ENCODE data around the gene TSPAN14. TPM values are rescaled to one million over a fixed set of nuclear protein-coding genes. Genes with fewer than 3 reads are reported as not detected.

Gene TSPAN14
- total RNA-seq, 1 donor from 2014 or later: 111 TPM

- peaks cover 68% of the 10 kb centered on the region for H3K4me1 Mint-ChIP-seq (ENCODE audit: unreplicated experiment)
- no peak for TF ChIP-seq CTCF (conservative IDR thresholded peaks at IDR 0.05)
- H3K27ac Mint-ChIP-seq: peak overlapping the region; percentile 93
- peak overlapping the region; percentile 71 for H3K4me3 Mint-ChIP-seq
- DNase-seq (ENCODE audit: extremely low spot score, unreplicated experiment): no peak
- H3K27me3 Mint-ChIP-seq: no peaks in the 10 kb centered on the region
- peaks cover 15% of the 10 kb centered on the region for H3K36me3 Mint-ChIP-seq
- H3K9me3 Mint-ChIP-seq: no peaks in the 10 kb centered on the region
These were observed 16.9 kb downstream of the TSPAN14 start for GRCh38 chr10:80471001-80471400.

GRCh38 chr10:80471715-80472233, 17.7 kb downstream of the TSPAN14 start:
- Mint-ChIP-seq H3K27me3 (no peaks in the 10 kb centered on the region), H3K4me3 (peak overlapping the region; percentile 71), H3K4me1 (ENCODE audit: unreplicated experiment) (peaks cover 63% of the 10 kb centered on the region)

GRCh38 chr10:80472234-80473095, 18.4 kb downstream of the TSPAN14 start:
- peak; percentile 18 for TF ChIP-seq CTCF (conservative IDR thresholded peaks at IDR 0.05)
- peaks cover 56% of the 10 kb centered on the region for H3K4me1 Mint-ChIP-seq (ENCODE audit: unreplicated experiment)
- H3K36me3 Mint-ChIP-seq: peaks cover 21% of the 10 kb centered on the region
- peak overlapping the region; percentile 93 for H3K27ac Mint-ChIP-seq
- H3K27me3 Mint-ChIP-seq: no peaks in the 10 kb centered on the region
- DNase-seq (ENCODE audit: extremely low spot score, unreplicated experiment): no peak
- peaks cover 4% of the 10 kb centered on the region for H3K9me3 Mint-ChIP-seq
- H3K4me3 Mint-ChIP-seq: peak overlapping the region; percentile 17

More at GRCh38 chr10:80471715-80472233, 17.7 kb downstream of the TSPAN14 start:
- Mint-ChIP-seq H3K27ac (peak overlapping the region; percentile 93), H3K9me3 (no peaks in the 10 kb centered on the region), H3K36me3 (peaks cover 15% of the 10 kb centered on the region)
- TF ChIP-seq CTCF (conservative IDR thresholded peaks at IDR 0.05): no peak
- DNase-seq (ENCODE audit: extremely low spot score, unreplicated experiment): no peak

GRCh38 chr10:80473096-80473657, 19.1 kb downstream of the TSPAN14 start:
- Mint-ChIP-seq H3K27ac (peak overlapping the region; percentile 93), H3K36me3 (peaks cover 28% of the 10 kb centered on the region), H3K27me3 (no peaks in the 10 kb centered on the region), H3K9me3 (peaks cover 10% of the 10 kb centered on the region), H3K4me3 (no peak overlapping the region), H3K4me1 (ENCODE audit: unreplicated experiment) (peaks cover 49% of the 10 kb centered on the region)
- no peak for DNase-seq (ENCODE audit: extremely low spot score, unreplicated experiment)
- no peak for TF ChIP-seq CTCF (conservative IDR thresholded peaks at IDR 0.05)

GRCh38 chr10:80473692-80474596, 19.8 kb downstream of the TSPAN14 start:
- Mint-ChIP-seq H3K4me3 (no peak overlapping the region), H3K4me1 (ENCODE audit: unreplicated experiment) (peaks cover 41% of the 10 kb centered on the region), H3K9me3 (peaks cover 14% of the 10 kb centered on the region), H3K36me3 (peaks cover 33% of the 10 kb centered on the region), H3K27ac (peak overlapping the region; percentile 66), H3K27me3 (no peaks in the 10 kb centered on the region)
- TF ChIP-seq CTCF (conservative IDR thresholded peaks at IDR 0.05): no peak
- DNase-seq (ENCODE audit: extremely low spot score, unreplicated experiment): no peak

All from type B pancreatic cell (in vitro differentiated cells).